Peyer's patch (tissue), 4 donors: ENCODE data around the gene POLK.

Experiments
- POLR2A ChIP-seq, 2 donors: fragments of 450-650 bp; IDR thresholded peaks; one replicate each; pipeline ENCODE4 v1.5.1; 2017; ENCODE audit warnings: antibody characterized with exemption in 2 of 2, mild to moderate bottlenecking in 2 of 2, moderate library complexity in 2 of 2
- TF ChIP-seq, protein P1 (sequence below), 6 experiments: fragments of 450-650 bp in 4 of 6; fragments of 200-600 bp in 2 of 6; sonication (generic) in 1 of 6; IDR thresholded peaks; one replicate each; pipeline ENCODE4 v1.5.1; 2017 to 2019; ENCODE audit warnings: antibody characterized with exemption in 6 of 6, mild to moderate bottlenecking in 3 of 6, moderate library complexity in 1 of 6

DNA sequence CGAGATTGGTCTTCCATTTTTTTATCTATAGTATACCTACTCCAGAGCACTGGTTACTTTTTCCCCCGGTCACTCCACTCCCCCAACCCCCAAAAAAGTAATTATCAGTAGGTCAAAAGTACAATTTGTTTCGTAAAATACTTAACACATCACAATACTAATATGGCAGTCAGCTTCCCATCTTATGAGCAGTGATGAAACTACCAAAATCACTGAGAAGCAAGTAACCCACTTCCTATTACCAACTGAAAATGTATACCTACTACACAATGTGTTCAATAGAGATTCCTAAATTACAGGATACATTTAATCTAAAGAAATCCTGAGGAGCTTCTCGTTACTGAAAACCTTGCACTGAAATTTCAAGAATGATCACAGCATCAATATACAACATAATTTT, 2.1 kb upstream of the POLK start:
- TF ChIP-seq, protein P1, sequence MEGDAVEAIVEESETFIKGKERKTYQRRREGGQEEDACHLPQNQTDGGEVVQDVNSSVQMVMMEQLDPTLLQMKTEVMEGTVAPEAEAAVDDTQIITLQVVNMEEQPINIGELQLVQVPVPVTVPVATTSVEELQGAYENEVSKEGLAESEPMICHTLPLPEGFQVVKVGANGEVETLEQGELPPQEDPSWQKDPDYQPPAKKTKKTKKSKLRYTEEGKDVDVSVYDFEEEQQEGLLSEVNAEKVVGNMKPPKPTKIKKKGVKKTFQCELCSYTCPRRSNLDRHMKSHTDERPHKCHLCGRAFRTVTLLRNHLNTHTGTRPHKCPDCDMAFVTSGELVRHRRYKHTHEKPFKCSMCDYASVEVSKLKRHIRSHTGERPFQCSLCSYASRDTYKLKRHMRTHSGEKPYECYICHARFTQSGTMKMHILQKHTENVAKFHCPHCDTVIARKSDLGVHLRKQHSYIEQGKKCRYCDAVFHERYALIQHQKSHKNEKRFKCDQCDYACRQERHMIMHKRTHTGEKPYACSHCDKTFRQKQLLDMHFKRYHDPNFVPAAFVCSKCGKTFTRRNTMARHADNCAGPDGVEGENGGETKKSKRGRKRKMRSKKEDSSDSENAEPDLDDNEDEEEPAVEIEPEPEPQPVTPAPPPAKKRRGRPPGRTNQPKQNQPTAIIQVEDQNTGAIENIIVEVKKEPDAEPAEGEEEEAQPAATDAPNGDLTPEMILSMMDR (IDR thresholded peaks at IDR 0.05), result no peak
- TF ChIP-seq POLR2A (IDR thresholded peaks at IDR 0.05), result no peak
